ENCODE results near the gene DCUN1D1. TPM values are rescaled to one million over a fixed set of nuclear protein-coding genes. Genes with fewer than 3 reads are reported as not detected.

The DCUN1D1 gene
- total and polyA plus RNA-seq, 2 donors: 13.7 to 20.7 TPM

DNA sequence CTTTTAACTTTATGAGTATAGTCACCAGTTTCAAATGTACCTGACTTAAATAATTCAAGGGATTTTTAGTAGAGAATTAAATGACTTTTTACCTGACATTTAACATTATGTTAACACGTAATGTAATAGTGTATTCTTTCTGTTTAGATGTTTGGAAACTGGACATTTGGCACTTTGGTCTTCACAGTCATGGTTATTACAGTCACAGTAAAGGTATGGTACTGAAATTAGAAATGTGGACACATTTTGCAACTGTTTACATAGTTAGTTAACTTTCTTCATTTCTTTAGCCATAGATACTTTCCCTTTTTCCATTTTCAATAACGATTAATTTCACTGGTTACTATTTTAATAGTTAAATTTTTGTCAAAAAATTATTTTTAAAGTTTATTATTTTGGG, 83.8 kb downstream of the DCUN1D1 start:
- peaks cover 10 to 54% of the 10 kb centered on the region in 2 donors for H3K36me3 ChIP-seq (ENCODE audit: control insufficient read depth in 2 of 2, insufficient read depth in 2 of 2, low read length in 1 of 2)
- 98% methylated on average over 2 of the region's 2 CpGs for WGBS
- no peak for DNase-seq (ENCODE audit: low read depth in 6 of 9, low spot score in 9 of 9)

DNA sequence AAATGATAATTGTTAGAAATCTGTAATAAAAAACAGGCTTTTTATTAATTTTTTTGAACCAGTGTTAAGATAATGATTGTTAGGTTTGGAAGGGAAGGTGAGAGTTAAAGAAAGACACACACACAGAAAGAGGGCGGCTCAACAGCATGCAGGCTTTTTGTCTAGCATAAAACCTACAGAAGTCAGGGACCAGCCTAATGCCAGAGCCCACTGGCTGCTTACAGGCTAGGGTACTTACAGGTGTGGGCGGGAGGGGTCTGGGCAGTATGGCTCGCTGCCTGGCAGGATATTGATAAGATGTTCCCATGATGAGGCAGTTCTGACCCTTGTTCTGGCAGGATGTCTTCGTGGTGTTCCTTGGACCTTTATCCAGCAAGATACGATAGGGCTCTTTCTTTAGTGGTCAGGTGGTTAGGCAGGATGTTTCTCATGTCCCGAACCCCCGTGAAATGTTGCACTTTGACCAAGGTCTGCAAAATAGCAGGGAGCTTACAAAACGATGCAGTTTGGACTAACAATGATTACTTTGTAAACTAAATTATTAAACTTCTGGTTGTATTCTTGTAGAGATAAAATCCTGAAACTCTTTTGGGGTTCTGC, 84.7 kb downstream of the DCUN1D1 start:
- Histone ChIP-seq H3K9me3 (ENCODE audit: control insufficient read depth in 2 of 2, insufficient read depth in 1 of 2, low read length in 1 of 2) (no peaks in the 10 kb centered on the region), H3K36me3 (ENCODE audit: control insufficient read depth in 2 of 2, insufficient read depth in 2 of 2, low read length in 1 of 2) (peaks cover 10 to 57% of the 10 kb centered on the region in 2 donors), H3K27ac (ENCODE audit: low read depth in 1 of 2, low read length in 1 of 2) (no peak overlapping the region), H3K4me3 (ENCODE audit: low read length in 2 of 2) (no peak overlapping the region), H3K4me1 (ENCODE audit: control insufficient read depth in 2 of 2, insufficient read depth in 2 of 2, low read length in 2 of 2) (no peaks in the 10 kb centered on the region), H3K27me3 (ENCODE audit: control insufficient read depth in 2 of 2, insufficient read depth in 1 of 2, low read length in 1 of 2) (no peaks in the 10 kb centered on the region)
- no peak for DNase-seq (ENCODE audit: low read depth in 6 of 9, low spot score in 9 of 9)
- 83% methylated on average over 8 of the region's 8 CpGs for WGBS

More for the DNA sequence above, 83.8 kb downstream of the DCUN1D1 start:
- no peaks in the 10 kb centered on the region for H3K9me3 ChIP-seq (ENCODE audit: control insufficient read depth in 2 of 2, insufficient read depth in 1 of 2, low read length in 1 of 2)
- H3K27me3 ChIP-seq (ENCODE audit: control insufficient read depth in 2 of 2, insufficient read depth in 1 of 2, low read length in 1 of 2): no peaks in the 10 kb centered on the region
- H3K27ac ChIP-seq (ENCODE audit: low read depth in 1 of 2, low read length in 1 of 2): no peak overlapping the region
- H3K4me3 ChIP-seq (ENCODE audit: low read length in 2 of 2): no peak overlapping the region
- no peaks in the 10 kb centered on the region for H3K4me1 ChIP-seq (ENCODE audit: control insufficient read depth in 2 of 2, insufficient read depth in 2 of 2, low read length in 2 of 2)

DNA sequence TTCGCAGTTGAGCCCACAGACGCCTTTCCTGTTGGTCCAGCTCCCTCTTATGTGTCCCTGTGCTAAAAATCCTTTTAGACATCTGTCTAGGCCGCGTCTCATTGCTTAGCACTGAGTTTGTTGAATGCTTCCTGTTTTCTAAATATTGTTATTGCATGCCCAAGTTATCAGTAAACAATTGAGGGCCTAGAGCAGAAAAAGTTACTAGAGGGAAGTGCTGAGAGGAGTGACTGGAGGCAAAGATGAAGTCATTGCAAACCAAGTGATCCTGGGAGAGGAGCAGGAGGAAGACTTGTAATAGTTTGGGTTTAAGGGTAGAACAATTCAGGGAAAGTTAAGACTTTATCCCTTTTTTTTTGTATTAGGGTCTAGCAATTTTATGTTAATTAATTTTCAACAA, 88.1 kb downstream of the DCUN1D1 start:
- Histone ChIP-seq H3K36me3 (ENCODE audit: control insufficient read depth in 2 of 2, insufficient read depth in 2 of 2, low read length in 1 of 2) (peaks cover 13 to 69% of the 10 kb centered on the region in 2 donors), H3K27ac (ENCODE audit: low read depth in 1 of 2, low read length in 1 of 2) (no peak overlapping the region), H3K27me3 (ENCODE audit: control insufficient read depth in 2 of 2, insufficient read depth in 1 of 2, low read length in 1 of 2) (no peaks in the 10 kb centered on the region), H3K9me3 (ENCODE audit: control insufficient read depth in 2 of 2, insufficient read depth in 1 of 2, low read length in 1 of 2) (no peaks in the 10 kb centered on the region), H3K4me1 (ENCODE audit: control insufficient read depth in 2 of 2, insufficient read depth in 2 of 2, low read length in 2 of 2) (no peaks in the 10 kb centered on the region), H3K4me3 (ENCODE audit: low read length in 2 of 2) (no peak overlapping the region)
- DNase-seq (ENCODE audit: low read depth in 6 of 9, low spot score in 9 of 9): no peak
- WGBS: 96% methylated on average over 4 of the region's 4 CpGs

DNA sequence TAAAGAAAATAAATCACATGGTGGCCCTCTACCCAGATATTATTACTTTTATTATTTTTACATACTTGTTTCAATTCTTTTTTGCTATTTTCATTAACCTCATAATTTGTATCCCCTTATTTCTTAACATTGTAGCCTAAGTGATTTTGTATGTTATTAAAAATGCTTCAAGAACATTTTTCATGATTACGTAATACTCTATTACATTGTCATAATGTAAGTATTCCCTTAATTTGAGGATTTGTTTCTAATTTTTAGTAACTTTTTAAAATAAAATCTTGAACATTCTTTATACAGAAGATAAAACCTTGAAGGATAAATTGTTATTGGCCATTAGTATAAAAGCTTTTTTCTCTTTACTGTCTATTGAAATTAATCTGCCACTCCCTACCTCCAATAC, 89.0 kb downstream of the DCUN1D1 start:
- Histone ChIP-seq H3K4me1 (ENCODE audit: control insufficient read depth in 2 of 2, insufficient read depth in 2 of 2, low read length in 2 of 2) (no peaks in the 10 kb centered on the region), H3K27me3 (ENCODE audit: control insufficient read depth in 2 of 2, insufficient read depth in 1 of 2, low read length in 1 of 2) (no peaks in the 10 kb centered on the region), H3K9me3 (ENCODE audit: control insufficient read depth in 2 of 2, insufficient read depth in 1 of 2, low read length in 1 of 2) (no peaks in the 10 kb centered on the region), H3K4me3 (ENCODE audit: low read length in 2 of 2) (no peak overlapping the region), H3K36me3 (ENCODE audit: control insufficient read depth in 2 of 2, insufficient read depth in 2 of 2, low read length in 1 of 2) (peaks cover 13 to 73% of the 10 kb centered on the region in 2 donors), H3K27ac (ENCODE audit: low read depth in 1 of 2, low read length in 1 of 2) (no peak overlapping the region)
- no peak for DNase-seq (ENCODE audit: low read depth in 6 of 9, low spot score in 9 of 9)
- 98% methylated on average over 1 of the region's 1 CpG for WGBS

DNA sequence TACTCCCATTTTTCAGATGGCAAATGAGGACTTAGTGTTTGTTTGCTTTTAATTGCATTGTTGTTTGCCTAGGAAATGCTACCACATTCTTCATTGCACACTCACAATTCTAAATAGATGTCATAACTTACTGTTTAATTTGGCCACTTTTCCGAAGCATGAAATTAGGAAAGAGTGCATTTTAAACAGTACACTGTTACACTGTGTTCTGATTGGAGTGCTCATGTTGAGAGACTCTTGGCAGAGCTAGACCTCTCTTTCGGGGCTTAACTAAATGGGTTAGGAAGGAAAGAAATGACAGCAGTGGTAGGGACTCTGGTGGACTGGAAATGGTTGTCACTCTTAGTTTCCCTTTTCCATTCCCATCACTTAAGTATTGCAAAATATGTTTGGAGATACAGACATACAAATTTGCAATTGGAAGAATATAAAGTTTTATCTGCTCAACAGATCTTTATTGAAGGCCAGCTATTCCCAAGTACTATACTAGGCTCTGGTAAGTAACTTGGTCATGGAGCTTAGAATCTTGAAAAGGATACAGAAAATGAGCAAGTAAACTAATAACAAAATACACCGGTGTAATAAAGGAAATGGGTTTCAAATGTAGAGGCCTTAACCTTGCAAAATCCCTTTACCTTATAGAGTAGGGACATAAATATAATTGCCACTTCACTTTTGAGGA, 90.2 kb downstream of the DCUN1D1 start:
- H3K36me3 ChIP-seq (ENCODE audit: control insufficient read depth in 2 of 2, insufficient read depth in 2 of 2, low read length in 1 of 2): peaks cover 11 to 67% of the 10 kb centered on the region in 2 donors
- no peaks in the 10 kb centered on the region for H3K9me3 ChIP-seq (ENCODE audit: control insufficient read depth in 2 of 2, insufficient read depth in 1 of 2, low read length in 1 of 2)
- no peaks in the 10 kb centered on the region for H3K27me3 ChIP-seq (ENCODE audit: control insufficient read depth in 2 of 2, insufficient read depth in 1 of 2, low read length in 1 of 2)
- WGBS: 98% methylated on average over 3 of the region's 3 CpGs
- no peaks in the 10 kb centered on the region for H3K4me1 ChIP-seq (ENCODE audit: control insufficient read depth in 2 of 2, insufficient read depth in 2 of 2, low read length in 2 of 2)
- no peak overlapping the region for H3K4me3 ChIP-seq (ENCODE audit: low read length in 2 of 2)
- no peak for DNase-seq (ENCODE audit: low read depth in 6 of 9, low spot score in 9 of 9)
- H3K27ac ChIP-seq (ENCODE audit: low read depth in 1 of 2, low read length in 1 of 2): no peak overlapping the region

Other genes starting within 250 kb of the DCUN1D1 start
- gene ATP11B, start 187.0 kb downstream of the DCUN1D1 start, total RNA-seq: 76.9 TPM
- 24.7 TPM for gene ATP11B, start 187.0 kb downstream of the DCUN1D1 start, polyA plus RNA-seq
- 22.0 TPM for gene MCCC1, start 119.0 kb upstream of the DCUN1D1 start, total RNA-seq
- 43.1 TPM for gene MCCC1, start 119.0 kb upstream of the DCUN1D1 start, polyA plus RNA-seq
- 12.6 TPM for gene LAMP3, start 182.2 kb upstream of the DCUN1D1 start, total RNA-seq
- 29.4 TPM for gene LAMP3, start 182.2 kb upstream of the DCUN1D1 start, polyA plus RNA-seq